Esophagus squamous epithelium (tissue), 4 donors: ENCODE data around the gene ZFYVE28.

ENCODE experiments used
- CTCF ChIP-seq, 6 experiments: fragments of 450-650 bp in 4 of 6; fragments of 200-600 bp in 2 of 6; sonication (generic) in 2 of 6; IDR thresholded peaks; one replicate each; pipeline ENCODE4 v1.5.1; 2016 to 2019; ENCODE audit warnings: antibody characterized with exemption in 6 of 6, mild to moderate bottlenecking in 4 of 6, moderate library complexity in 4 of 6
- POLR2A ChIP-seq, 4 donors: fragments of 450-650 bp; IDR thresholded peaks; one replicate each; pipeline ENCODE4 v1.6.1; 2017; ENCODE audit warnings: antibody characterized with exemption in 4 of 4, mild to moderate bottlenecking in 4 of 4, moderate library complexity in 3 of 4

- TF ChIP-seq POLR2A (IDR thresholded peaks at IDR 0.05), result no peak
- no peak for TF ChIP-seq CTCF (IDR thresholded peaks at IDR 0.05)
Measured at GRCh38 chr4:2442175-2442993, 23.9 kb upstream of the ZFYVE28 start.
